Left lung (tissue), 10 donors: Measurements from ENCODE around the gene SET. TPM values are rescaled to one million over a fixed set of nuclear protein-coding genes. Genes with fewer than 3 reads are reported as not detected.
A peak's percentile ranks its signal among the peaks of the same experiment; 100 is the strongest.

ENCODE experiments used
- ATAC-seq: fragments of 200-7000 bp; cut with Tn5 transposase; one replicate; pipeline ENCODE4 v1.9.1; 2020; ENCODE audit warnings: moderate library complexity
- DNase-seq, 4 donors: peaks; one replicate each; pipeline ENCODE4 v3.0.0-alpha.2; 2013 to 2020
- H3K27ac ChIP-seq, 2 donors: fragments of 200-600 bp; sonication (generic) in 1 of 2; one replicate each; pipeline versions ENCODE4 v1.5.0 to v1.8.0; 2020 to 2021
- H3K27me3 ChIP-seq, 2 donors: fragments of 200-600 bp; sonication (generic) in 1 of 2; one replicate each; pipeline versions ENCODE4 v1.5.0 to v1.8.0; 2020 to 2021
- H3K36me3 ChIP-seq, 2 donors: fragments of 200-600 bp; sonication (generic) in 1 of 2; one replicate each; pipeline versions ENCODE4 v1.5.0 to v1.8.0; 2020 to 2021
- H3K4me1 ChIP-seq, 2 donors: fragments of 200-600 bp; one replicate each; pipeline ENCODE4 v1.8.0; 2021
- H3K4me3 ChIP-seq, 2 donors: fragments of 200-600 bp; sonication (generic) in 1 of 2; one replicate each; pipeline versions ENCODE4 v1.5.0 to v1.8.0; 2020 to 2021; ENCODE audit warnings: mild to moderate bottlenecking in 1 of 2
- H3K9me3 ChIP-seq, 2 donors: fragments of 200-600 bp; sonication (generic) in 1 of 2; one replicate each; pipeline versions ENCODE4 v1.5.0 to v1.8.0; 2020 to 2021
- CTCF ChIP-seq, 2 donors: fragments of 200-600 bp; sonication (generic) in 1 of 2; IDR thresholded peaks; one replicate each; pipeline versions ENCODE4 v1.5.0 to v1.8.0; 2021; ENCODE audit warnings: antibody characterized with exemption in 2 of 2
- intact Hi-C, 2 donors: fragments of 100-400 bp; cut with DNase I; formaldehyde crosslinking; loops; one replicate each; pipeline versions ENCODE4 v1.11.2 to v1.14.2; 2022
- polyA plus RNA-seq, 6 donors: library from polyadenylated mRNA; unstranded; fragments of 120-200 nt; gene quantifications; one replicate each; pipeline ENCODE4 v1.2.1, GENCODE V29; 2013; ENCODE audit not compliant: insufficient read length in 6 of 6
- total RNA-seq, 2 donors: library from RNA; stranded (reverse); fragmentation: NEBNext Ultra II Directional; extraction: Animal tissue kit (Norgen Biotek cat#: 25700); gene quantifications; one replicate each; pipeline ENCODE4 v1.2.1, GENCODE V29; 2021
- donor health status: DM: no; HTN: yes; CAD: no.
- donor health status: DM: no; HTN: no; CAD: no.

The SET gene
- total and polyA plus RNA-seq, 8 donors = 249 to 615 (median 536) TPM

GRCh38 chr9:128715436-128715750 is 26.4 kb downstream of the SET start:
- Histone ChIP-seq H3K4me1 (no peaks in the 10 kb centered on the region), H3K36me3 (peaks cover 0 to 41% of the 10 kb centered on the region in 2 donors), H3K27ac (no peak overlapping the region), H3K9me3 (no peaks in the 10 kb centered on the region), H3K4me3 (no peak overlapping the region), H3K27me3 (no peaks in the 10 kb centered on the region)
- ATAC-seq (no peak), DNase-seq (peak in 1 of 4 donors; percentile 55)
- intact Hi-C loops = no loop called here
- TF ChIP-seq CTCF (IDR thresholded peaks at IDR 0.05) = no peak

- intact Hi-C loops = no loop called here
- no peak overlapping the region for H3K27ac ChIP-seq
- H3K9me3 ChIP-seq = no peaks in the 10 kb centered on the region
- no peak for TF ChIP-seq CTCF (IDR thresholded peaks at IDR 0.05)
- ATAC-seq (no peak), DNase-seq (peak in 1 of 4 donors; percentile 33)
- H3K36me3 ChIP-seq = peaks cover 0 to 54% of the 10 kb centered on the region in 2 donors
- H3K4me3 ChIP-seq = no peak overlapping the region
- H3K27me3 ChIP-seq = no peaks in the 10 kb centered on the region
- no peaks in the 10 kb centered on the region for H3K4me1 ChIP-seq
These were observed 27.7 kb downstream of the SET start for GRCh38 chr9:128716581-128717254.

GRCh38 chr9:128718047-128718446 is 29.0 kb downstream of the SET start:
- Histone ChIP-seq H3K27me3 (no peaks in the 10 kb centered on the region), H3K9me3 (no peaks in the 10 kb centered on the region), H3K36me3 (peaks cover 0 to 47% of the 10 kb centered on the region in 2 donors), H3K4me3 (no peak overlapping the region), H3K27ac (no peak overlapping the region), H3K4me1 (peaks cover 0 to 5% of the 10 kb centered on the region in 2 donors)
- DNase-seq = peak in 1 of 4 donors; percentile 49
- no peak for TF ChIP-seq CTCF (IDR thresholded peaks at IDR 0.05)
- intact Hi-C loops = no loop called here
- no peak for ATAC-seq

- Histone ChIP-seq H3K27me3 (no peaks in the 10 kb centered on the region), H3K4me3 (no peak overlapping the region), H3K36me3 (peaks cover 0 to 42% of the 10 kb centered on the region in 2 donors), H3K27ac (no peak overlapping the region), H3K4me1 (peaks cover 0 to 9% of the 10 kb centered on the region in 2 donors), H3K9me3 (no peaks in the 10 kb centered on the region)
- TF ChIP-seq CTCF (IDR thresholded peaks at IDR 0.05) = no peak
- ATAC-seq (no peak), DNase-seq (no peak)
- intact Hi-C loops = no loop called here
These were observed 29.5 kb downstream of the SET start for GRCh38 chr9:128718475-128718874.

- DNase-seq = peak in 1 of 4 donors; percentile 66
- H3K27me3 ChIP-seq = no peaks in the 10 kb centered on the region
- intact Hi-C loops = no loop called here
- no peak overlapping the region for H3K27ac ChIP-seq
- no peak for ATAC-seq
- H3K9me3 ChIP-seq = no peaks in the 10 kb centered on the region
- TF ChIP-seq CTCF (IDR thresholded peaks at IDR 0.05) = no peak
- peaks cover 0 to 32% of the 10 kb centered on the region in 2 donors for H3K36me3 ChIP-seq
- H3K4me1 ChIP-seq = peaks cover 0 to 19% of the 10 kb centered on the region in 2 donors
- no peak overlapping the region for H3K4me3 ChIP-seq
These were observed 31.0 kb downstream of the SET start for GRCh38 chr9:128719919-128720605.
